Occipital lobe (tissue), 2 donors: ENCODE data around the gene TPPP. TPM values are rescaled to one million over a fixed set of nuclear protein-coding genes. Genes with fewer than 3 reads are reported as not detected.

Experiments used
- DNase-seq: peaks from one replicate; lab custom pipeline; 2025; lab: John Stamatoyannopoulos, UW
- total RNA-seq: library from RNA; depleted of rRNA; stranded (reverse); fragments of >200 nt; gene quantifications from one replicate; pipeline ENCODE4 v1.2.3, GENCODE V29; 2014

The TPPP gene
- total RNA-seq, 1 donor from 2014 or later, result 16.2 TPM

GRCh38 chr5:665956-666711 is 27.0 kb downstream of the TPPP start:
- no peak for DNase-seq

DNA sequence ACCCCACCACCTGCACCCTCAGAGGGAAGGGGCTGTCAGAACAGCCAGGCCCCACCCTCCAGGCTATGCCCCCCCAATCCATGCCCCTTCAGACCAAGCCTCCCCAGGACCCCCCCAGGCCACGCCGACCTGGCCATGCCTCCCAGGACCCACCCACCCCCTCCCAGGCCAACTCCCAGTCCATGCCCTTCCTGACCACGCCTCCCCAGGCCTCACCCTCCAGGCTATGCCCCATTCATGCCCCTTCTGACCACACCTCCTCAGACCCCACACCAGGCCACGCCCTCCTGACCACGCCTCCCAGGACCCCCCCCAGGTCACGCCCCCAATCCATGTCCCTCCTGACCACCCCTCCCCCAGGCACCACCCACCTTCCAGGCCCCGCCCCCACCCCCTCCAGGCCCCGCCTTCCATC is 27.6 kb downstream of the TPPP start:
- DNase-seq, result no peak

- DNase-seq, result no peak
Observed at GRCh38 chr5:664994-665360, 28.2 kb downstream of the TPPP start.

DNA sequence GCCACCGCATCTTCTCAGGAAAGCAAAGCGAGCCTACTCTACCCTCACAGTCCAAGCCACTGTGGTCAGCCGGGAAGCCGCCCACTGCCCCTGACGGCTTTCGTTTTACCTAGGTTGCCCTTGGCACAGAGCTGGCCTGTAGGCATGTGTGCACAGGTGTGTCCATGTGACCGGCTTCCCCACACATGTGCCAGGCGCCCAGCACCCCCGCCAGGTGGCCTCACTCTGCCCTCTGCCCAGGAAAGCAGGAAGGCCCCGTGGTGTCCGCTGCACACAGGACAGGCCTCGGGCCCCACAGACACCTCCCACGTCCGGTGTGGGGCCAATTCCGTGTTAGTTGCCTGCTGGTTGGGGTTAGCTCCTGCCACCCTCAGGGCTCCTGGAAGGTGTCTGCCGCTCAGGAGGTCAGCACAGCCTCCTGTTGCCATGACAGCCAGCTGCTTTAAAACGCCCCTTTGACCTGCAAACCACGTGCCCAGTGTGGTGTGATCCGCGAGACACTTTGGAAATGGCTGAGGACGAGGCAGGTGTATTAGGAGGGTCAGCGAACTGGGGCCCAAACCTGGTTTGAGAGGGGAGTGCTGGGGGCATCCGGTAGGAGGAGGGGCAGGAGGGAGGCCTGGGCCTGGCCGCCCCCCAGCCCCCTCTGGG is 28.7 kb downstream of the TPPP start:
- DNase-seq, result no peak

- DNase-seq, result no peak
Observed at GRCh38 chr5:663436-664342, 29.5 kb downstream of the TPPP start.

DNA sequence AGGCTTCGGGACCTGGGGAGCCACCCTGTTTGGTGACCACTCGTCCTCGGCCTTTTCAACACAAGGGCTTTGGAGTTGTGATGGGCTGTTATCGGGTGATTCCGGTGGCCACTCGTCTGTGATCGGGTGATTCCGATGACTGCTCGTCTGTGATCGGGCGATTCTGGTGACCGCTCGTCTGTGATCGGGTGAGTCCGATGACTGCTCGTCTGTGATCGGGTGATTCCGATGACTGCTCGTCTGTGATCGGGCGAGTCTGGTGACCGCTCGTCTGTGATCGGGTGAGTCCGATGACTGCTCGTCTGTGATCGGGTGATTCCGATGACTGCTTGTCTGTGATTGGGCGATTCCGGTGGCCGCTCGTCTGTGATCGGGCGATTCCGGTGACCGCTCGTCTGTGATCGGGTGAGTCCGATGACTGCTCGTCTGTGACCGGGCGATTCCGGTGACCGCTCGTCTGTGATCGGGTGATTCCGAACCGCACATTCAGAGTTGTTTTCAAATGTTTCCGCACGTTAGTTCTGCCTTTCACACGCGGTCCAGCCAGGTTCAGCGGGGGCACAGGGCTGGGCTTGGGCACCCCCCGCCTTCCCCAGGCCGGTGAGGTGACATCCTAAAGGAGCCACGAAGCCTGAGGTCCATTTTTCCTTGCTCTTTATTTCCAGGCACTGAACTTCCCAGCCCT is 30.3 kb downstream of the TPPP start:
- no peak for DNase-seq

GRCh38 chr5:661891-662750 is 31.0 kb downstream of the TPPP start:
- DNase-seq, result no peak

DNA sequence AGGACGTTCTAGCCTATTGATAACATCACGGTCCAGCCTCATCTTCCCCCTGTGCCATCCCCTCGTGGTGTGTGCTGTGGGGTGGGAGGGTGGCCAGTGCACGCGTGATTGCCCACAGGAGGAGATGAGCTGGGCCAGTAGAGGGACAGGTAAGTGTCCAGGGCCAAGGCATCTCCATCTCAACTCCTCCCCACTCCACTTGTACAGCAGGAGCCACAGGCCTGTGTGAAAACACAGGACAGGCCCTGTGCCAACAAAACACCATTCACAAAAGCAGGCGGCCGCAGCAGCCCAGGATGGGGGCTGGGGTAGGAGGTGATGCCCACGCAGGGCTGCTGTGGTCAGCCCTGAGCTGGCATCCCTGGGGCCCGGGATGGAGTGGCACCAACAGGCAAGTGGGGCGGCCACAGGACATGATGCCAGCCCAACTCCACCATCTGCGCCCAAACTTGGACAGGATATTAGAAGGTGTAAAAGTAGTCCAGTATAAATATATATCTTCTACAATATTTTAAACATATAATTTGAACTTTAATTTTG is 32.6 kb downstream of the TPPP start:
- DNase-seq, result no peak

DNA sequence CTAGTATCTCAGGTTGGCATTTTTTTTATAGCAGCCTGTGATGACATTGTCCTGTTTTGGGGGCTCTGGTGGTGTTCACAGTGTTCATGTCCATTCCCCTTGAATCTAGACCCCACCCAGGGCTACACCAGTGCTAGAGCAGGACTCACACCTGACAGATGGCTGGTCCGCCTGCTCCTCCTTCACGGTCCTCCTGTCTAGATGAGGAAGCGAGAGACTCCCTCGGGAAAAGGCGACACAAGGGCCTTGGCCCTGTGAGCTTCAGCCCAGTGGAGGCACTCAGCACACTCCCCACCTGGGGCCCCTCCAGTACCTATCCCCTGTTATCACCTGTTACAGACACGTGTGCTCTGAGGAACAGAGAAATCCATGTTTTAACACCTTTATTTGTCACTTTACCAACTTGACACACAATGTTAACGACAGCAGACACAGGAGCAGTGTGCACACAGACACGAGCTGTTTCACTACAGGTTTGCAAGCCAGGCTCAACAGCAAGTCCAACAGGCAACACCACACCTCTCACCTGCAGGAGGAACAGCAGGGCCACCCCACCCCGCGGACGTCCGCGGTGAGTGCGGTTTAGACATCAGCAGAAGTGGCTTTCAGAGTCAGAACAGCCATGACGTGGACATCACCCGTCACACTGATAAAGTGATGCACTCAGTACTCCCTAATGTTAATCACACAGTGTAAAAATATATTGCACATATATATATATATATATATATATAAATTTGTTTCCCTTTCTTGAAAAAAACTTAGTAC is 33.5 kb downstream of the TPPP start:
- no peak for DNase-seq

DNA sequence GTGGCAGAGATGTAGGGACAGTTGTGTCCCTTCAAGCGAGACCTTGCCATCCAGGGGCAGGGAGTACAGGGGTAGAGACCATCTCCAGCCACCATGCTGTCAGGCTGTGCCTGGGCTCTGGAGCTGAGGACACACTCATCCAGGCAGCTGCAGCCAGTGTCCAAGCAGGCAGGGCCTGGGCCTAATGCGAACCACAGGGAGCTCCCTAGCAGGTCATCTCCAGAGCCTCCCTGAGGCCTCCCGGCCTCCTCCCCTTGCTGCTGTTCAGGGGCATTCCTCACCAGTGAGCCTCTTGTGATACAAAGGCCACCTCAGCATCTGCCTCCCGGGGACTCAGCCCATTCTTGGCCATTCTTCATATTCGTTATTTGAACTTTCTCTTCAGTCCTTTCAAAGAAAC is 35.0 kb downstream of the TPPP start:
- no peak for DNase-seq

GRCh38 chr5:657570-657969 is 35.6 kb downstream of the TPPP start:
- no peak for DNase-seq

DNA sequence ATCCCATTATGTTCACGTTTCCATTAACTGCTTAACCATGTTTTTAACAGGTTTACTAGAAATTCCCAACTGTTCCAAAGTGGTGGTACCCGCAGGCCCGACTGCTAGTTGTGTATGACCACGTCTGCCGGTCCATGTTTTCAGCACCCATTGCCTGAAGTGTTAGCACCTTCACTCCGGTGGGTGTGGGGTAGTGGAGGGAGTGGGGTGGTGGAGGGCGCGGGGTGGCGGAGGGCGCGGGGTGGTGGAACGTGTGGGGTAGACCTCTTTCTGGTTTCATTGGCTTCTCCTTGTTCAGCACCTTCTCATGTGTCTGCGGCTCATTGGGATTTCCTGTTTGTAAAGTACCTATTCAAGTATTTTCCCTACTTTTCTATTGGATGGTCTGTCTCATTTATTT is 37.7 kb downstream of the TPPP start:
- DNase-seq, result no peak

DNA sequence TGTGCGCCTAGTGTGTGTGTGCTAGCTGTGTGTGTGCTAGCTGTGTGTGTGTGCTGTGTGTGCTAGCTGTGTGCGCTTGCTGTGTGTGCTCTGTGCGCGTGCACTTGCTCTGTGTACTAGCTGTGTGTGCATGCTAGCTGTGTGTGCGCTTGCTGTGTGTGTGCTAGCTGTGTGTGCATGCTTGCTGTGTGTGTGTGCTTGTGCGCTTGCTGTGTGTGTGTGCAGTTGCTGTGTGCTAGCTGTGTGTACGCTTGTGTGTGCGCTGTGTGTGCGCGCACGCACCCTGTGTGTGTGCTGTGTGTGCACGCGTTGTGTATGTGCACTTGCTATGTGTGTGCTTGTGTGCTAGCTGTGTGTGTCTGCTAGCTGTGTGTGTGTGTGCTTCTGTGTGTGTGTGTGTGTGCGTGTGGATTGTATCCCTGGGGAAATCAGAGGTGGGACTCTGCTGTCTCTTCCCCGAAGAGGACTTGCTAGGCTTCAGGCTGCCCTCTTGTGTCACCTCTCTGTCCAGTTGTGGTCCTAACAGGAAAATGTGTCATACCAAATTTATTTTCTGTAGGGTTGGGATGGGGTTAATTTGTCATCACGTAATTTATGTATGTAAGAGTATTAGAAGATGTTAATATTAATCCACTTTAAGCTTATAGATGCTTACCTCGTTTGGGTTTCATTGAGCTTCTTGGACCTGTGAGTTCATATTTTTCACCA is 38.9 kb downstream of the TPPP start:
- DNase-seq, result no peak

DNA sequence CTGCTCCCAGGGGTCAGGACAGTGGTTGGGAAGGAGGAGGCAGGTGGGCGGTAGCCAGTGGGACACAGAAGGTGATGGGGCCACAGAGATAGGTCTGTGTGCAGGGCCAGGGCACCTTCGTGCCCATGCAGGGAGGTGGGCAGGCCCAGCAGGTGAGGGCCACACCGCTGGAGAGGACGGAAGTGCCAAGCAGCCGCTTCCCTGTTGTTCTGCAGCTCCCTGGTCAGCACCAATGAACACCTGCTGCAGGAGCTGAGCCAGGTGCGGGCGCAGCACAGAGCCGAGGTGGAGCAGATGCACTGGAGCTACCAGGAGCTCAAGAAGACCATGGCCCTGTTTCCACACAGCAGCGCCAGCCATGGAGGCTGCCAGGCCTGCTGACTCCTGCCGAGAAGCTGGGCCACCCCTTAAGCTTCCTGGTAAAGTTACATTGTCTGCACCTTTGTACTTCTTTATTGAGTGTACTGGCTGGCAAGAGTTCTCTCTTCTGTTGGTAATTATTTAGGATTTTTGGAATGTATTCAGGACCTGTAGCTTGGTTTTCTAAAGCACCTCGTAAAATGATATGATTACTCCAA is 40.3 kb downstream of the TPPP start:
- no peak for DNase-seq

DNA sequence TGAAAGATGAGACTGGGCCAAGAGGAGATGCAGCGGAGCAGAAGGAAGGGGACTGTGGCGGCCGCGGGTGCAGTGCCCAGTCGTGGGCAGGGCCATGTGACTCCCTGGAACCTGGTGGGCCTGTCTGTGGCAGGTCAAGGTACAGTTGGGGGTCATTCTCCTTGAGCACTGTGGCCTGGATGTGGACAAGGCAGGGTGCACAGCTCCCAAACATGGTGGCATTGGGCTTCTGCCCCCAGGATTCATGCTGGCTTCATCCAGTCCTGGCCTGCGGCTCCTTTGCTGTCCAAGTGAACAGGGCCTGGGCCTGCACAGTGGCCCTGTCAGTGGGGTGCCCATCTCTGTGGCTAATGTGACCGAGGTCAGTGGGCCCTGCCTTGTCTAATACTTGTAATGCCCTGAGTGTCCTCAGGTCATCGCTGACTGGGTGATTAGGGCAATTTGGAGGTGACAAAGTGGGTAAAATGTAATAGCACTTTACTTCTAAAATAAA is 41.1 kb downstream of the TPPP start:
- DNase-seq, result no peak

DNA sequence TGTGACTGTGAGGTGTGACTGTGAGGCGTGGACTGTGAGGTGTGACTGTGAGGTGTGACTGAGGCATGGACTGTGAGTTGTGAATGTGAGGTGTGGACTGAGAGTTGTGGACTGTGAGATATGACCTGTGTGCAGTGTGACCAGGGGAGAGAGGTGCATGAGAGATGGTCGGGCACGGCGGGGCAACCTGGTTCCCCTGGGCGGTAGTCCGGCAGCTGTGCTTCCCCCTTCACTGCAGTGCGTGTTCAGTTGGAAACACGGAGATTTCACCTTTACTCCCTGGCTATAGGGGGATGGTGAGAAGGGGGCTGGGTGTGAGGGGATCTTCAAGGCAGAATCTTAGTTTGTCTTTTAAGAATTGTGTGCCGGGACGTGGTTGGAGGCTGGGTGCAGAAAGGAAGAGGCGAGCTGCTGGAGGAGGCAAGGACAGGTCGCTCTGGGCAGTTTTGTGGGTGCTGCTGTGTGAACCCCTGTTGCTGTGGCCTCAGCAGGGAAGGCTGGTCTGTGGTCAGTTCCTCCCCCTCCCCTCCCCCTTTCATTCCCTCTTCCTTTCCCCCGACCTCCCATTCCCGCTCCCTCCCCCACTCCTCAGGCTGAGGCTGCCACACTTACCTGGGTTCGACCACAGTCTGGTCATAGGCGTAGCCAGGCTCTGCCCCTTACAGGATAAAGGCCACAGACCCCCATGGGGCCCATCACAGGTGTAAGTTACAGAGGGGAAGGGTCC is 41.7 kb downstream of the TPPP start:
- DNase-seq, result no peak

DNA sequence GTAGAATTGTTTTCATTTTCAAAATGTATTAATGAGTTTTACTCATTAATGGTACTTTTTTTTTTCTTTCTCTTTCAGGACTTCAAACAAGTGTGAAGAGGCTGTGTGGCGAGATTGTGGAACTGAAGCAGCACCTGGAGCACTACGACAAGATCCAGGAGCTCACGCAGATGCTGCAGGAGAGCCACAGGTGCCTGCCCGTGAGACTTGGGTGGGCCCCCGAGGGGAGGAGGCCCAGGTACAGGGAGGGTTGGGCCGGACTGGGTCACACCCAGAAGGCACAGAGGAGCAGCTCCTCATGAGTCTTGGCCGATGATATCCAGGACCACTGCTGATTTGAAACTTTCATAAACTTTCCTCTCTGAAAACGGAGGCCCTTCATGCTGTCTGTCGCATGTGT is 45.4 kb downstream of the TPPP start:
- no peak for DNase-seq

GRCh38 chr5:647311-647710 is 45.8 kb downstream of the TPPP start:
- DNase-seq, result no peak
